B cell (primary cell): ENCODE data around the gene MPP1.

Experiments used
- EZH2 ChIP-seq: IDR thresholded peaks from 2 replicates; pipeline ENCODE4 v1.6.1; 2012; ENCODE audit warnings: borderline replicate concordance, low read depth, mild to moderate bottlenecking, moderate library complexity, low read length; ENCODE audit not compliant: insufficient read depth, poor library complexity, severe bottlenecking
- TF ChIP-seq, protein P1 (sequence below): fragments of 200-600 bp; IDR thresholded peaks from one replicate; pipeline ENCODE4 v1.8.0; 2022; ENCODE audit warnings: antibody characterized with exemption, mild to moderate bottlenecking

DNA sequence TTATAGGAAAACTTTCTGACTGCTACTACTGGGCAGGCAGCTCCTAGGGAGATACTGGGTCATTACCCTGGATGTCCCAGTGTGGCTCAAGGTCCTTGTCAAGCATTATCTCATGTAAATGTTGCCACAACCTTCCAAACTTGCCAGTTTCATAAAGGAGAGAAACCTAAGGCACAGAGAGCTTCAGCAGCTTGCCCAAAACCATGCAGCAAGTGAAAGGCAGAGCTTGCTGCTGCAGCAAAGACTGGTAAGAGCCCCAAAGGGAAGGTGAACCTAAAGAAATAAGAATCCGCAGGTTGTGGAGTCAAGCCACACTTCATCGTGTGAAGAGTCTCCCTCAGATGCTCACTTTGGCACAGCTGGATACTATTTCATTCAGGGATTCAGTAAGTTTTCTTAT lies 2.3 kb downstream of the MPP1 start:
- TF ChIP-seq EZH2: no peak
- TF ChIP-seq, protein P1, sequence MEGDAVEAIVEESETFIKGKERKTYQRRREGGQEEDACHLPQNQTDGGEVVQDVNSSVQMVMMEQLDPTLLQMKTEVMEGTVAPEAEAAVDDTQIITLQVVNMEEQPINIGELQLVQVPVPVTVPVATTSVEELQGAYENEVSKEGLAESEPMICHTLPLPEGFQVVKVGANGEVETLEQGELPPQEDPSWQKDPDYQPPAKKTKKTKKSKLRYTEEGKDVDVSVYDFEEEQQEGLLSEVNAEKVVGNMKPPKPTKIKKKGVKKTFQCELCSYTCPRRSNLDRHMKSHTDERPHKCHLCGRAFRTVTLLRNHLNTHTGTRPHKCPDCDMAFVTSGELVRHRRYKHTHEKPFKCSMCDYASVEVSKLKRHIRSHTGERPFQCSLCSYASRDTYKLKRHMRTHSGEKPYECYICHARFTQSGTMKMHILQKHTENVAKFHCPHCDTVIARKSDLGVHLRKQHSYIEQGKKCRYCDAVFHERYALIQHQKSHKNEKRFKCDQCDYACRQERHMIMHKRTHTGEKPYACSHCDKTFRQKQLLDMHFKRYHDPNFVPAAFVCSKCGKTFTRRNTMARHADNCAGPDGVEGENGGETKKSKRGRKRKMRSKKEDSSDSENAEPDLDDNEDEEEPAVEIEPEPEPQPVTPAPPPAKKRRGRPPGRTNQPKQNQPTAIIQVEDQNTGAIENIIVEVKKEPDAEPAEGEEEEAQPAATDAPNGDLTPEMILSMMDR: no peak
